ENCODE results near the gene ADGRD1.

Gene ADGRD1

GRCh38 chr12:130933269-130933995, 20.3 kb upstream of the ADGRD1 start:
- Histone ChIP-seq H3K4me2 (ENCODE audit: low read length) (no peak overlapping the region), H3K79me2 (ENCODE audit: control insufficient read depth, low read length) (no peaks in the 10 kb centered on the region)
- TF ChIP-seq CTCF (IDR thresholded peaks at IDR 0.05; ENCODE audit: low read depth, low read length, poor library complexity, severe bottlenecking) (no peak), EZH2phosphoT487 (IDR thresholded peaks at IDR 0.05; ENCODE audit: borderline replicate concordance, low read length) (no peak)

GRCh38 chr12:130934753-130935152, 19.0 kb upstream of the ADGRD1 start:
- H3K27me3 ChIP-seq (ENCODE audit: control insufficient read depth, low read length): no peaks in the 10 kb centered on the region; the same call in 1 of the 2 replicates

More at GRCh38 chr12:130933269-130933995, 20.3 kb upstream of the ADGRD1 start:
- no peaks in the 10 kb centered on the region for H3K36me3 ChIP-seq (ENCODE audit: control insufficient read depth, low read length)
- H4K20me1 ChIP-seq (ENCODE audit: control insufficient read depth, insufficient read depth, low read depth, low read length): no peaks in the 10 kb centered on the region
- H3K27me3 ChIP-seq (ENCODE audit: control insufficient read depth, low read length): peaks cover 5% of the 10 kb centered on the region
- no peaks in the 10 kb centered on the region for H3K9me2 ChIP-seq (replicated peaks; ENCODE audit: control insufficient read depth, low read length)
- no peaks in the 10 kb centered on the region for H3F3A ChIP-seq (ENCODE audit: control insufficient read depth, insufficient read depth)
- no peak overlapping the region for H3K4me3 ChIP-seq (ENCODE audit: low read length)
- H3K27ac ChIP-seq (ENCODE audit: low read depth, low read length): no peak overlapping the region
- no peaks in the 10 kb centered on the region for H3K9me3 ChIP-seq (ENCODE audit: control insufficient read depth, insufficient read depth, low read length)
- H3K4me1 ChIP-seq (ENCODE audit: control insufficient read depth, low read length): 0 out of 2 replicates have a peak, but pooled peaks cover 2% of the 10 kb centered on the region

GRCh38 chr12:130936561-130936960, 17.1 kb upstream of the ADGRD1 start:
- Histone ChIP-seq H4K20me1 (ENCODE audit: control insufficient read depth, insufficient read depth, low read depth, low read length) (no peaks in the 10 kb centered on the region), H3K9me3 (ENCODE audit: control insufficient read depth, insufficient read depth, low read length) (no peaks in the 10 kb centered on the region), H3K27ac (ENCODE audit: low read depth, low read length) (no peak overlapping the region), H3K4me1 (ENCODE audit: control insufficient read depth, low read length) (no peaks in the 10 kb centered on the region), H3F3A (ENCODE audit: control insufficient read depth, insufficient read depth) (no peaks in the 10 kb centered on the region), H3K27me3 (ENCODE audit: control insufficient read depth, low read length) (no peaks in the 10 kb centered on the region; the same call in 1 of the 2 replicates), H3K9me2 (replicated peaks; ENCODE audit: control insufficient read depth, low read length) (no peaks in the 10 kb centered on the region), H3K79me2 (ENCODE audit: control insufficient read depth, low read length) (no peaks in the 10 kb centered on the region), H3K36me3 (ENCODE audit: control insufficient read depth, low read length) (no peaks in the 10 kb centered on the region), H3K4me2 (ENCODE audit: low read length) (no peak overlapping the region), H3K4me3 (ENCODE audit: low read length) (no peak overlapping the region)
- TF ChIP-seq CTCF (IDR thresholded peaks at IDR 0.05; ENCODE audit: low read depth, low read length, poor library complexity, severe bottlenecking) (no peak), EZH2phosphoT487 (IDR thresholded peaks at IDR 0.05; ENCODE audit: borderline replicate concordance, low read length) (no peak)

More at GRCh38 chr12:130934753-130935152, 19.0 kb upstream of the ADGRD1 start:
- H3K36me3 ChIP-seq (ENCODE audit: control insufficient read depth, low read length): no peaks in the 10 kb centered on the region
- TF ChIP-seq CTCF (IDR thresholded peaks at IDR 0.05; ENCODE audit: low read depth, low read length, poor library complexity, severe bottlenecking): no peak
- TF ChIP-seq EZH2phosphoT487 (IDR thresholded peaks at IDR 0.05; ENCODE audit: borderline replicate concordance, low read length): no peak
- no peaks in the 10 kb centered on the region for H4K20me1 ChIP-seq (ENCODE audit: control insufficient read depth, insufficient read depth, low read depth, low read length)
- no peaks in the 10 kb centered on the region for H3F3A ChIP-seq (ENCODE audit: control insufficient read depth, insufficient read depth)
- H3K27ac ChIP-seq (ENCODE audit: low read depth, low read length): no peak overlapping the region
- no peak overlapping the region for H3K4me3 ChIP-seq (ENCODE audit: low read length)
- no peaks in the 10 kb centered on the region for H3K9me2 ChIP-seq (replicated peaks; ENCODE audit: control insufficient read depth, low read length)
- no peaks in the 10 kb centered on the region for H3K4me1 ChIP-seq (ENCODE audit: control insufficient read depth, low read length)
- no peak overlapping the region for H3K4me2 ChIP-seq (ENCODE audit: low read length)
- no peaks in the 10 kb centered on the region for H3K9me3 ChIP-seq (ENCODE audit: control insufficient read depth, insufficient read depth, low read length)
- H3K79me2 ChIP-seq (ENCODE audit: control insufficient read depth, low read length): no peaks in the 10 kb centered on the region
